ENCODE results near the gene ZBTB6. TPM values are rescaled to one million over a fixed set of nuclear protein-coding genes. Genes with fewer than 3 reads are reported as not detected.

The ZBTB6 gene
- total and polyA plus RNA-seq, 2 of the 4 experiments (the other 2 are of a cell fraction): 2.6 to 11.7 TPM

DNA sequence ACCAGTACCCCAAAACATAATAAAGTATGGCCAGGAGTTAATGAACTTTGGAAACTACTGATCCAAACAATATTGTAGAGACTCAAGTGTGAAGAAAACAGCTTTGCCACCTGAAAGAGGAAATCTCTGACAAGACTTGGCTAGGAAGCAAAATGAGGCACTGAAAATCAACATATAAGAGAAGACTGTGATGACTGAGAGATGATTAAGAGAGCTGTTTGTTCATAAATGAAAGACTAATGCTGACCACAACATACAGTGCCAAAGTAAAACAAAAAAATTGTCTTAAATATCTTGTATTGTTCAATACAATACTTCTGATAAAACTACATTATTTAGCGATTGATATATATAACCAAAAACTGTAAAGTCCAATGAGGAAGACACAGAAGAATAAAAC lies 15.2 kb downstream of the ZBTB6 start:
- no peak overlapping the region for H2BK5ac ChIP-seq (ENCODE audit: low read depth, low read length, poor library complexity, severe bottlenecking)
- BruUV-seq (replicated peaks): no TSS peak
- H3K4me3 ChIP-seq (ENCODE audit: insufficient read depth, low read depth, low read length): no peak overlapping the region
- TF ChIP-seq RCOR1 (IDR thresholded peaks at IDR 0.05; ENCODE audit: insufficient replicate concordance, low read length): no peak
- TF ChIP-seq CHD1 (IDR thresholded peaks at IDR 0.05; ENCODE audit: low read depth, low read length): no peak
- TF ChIP-seq BHLHE40 (IDR thresholded peaks at IDR 0.05; ENCODE audit: low read depth, low read length): no peak
- TF ChIP-seq MXI1 (IDR thresholded peaks at IDR 0.05; ENCODE audit: borderline replicate concordance, low read depth, low read length): no peak
- no peak for TF ChIP-seq RAD21 (IDR thresholded peaks at IDR 0.05; ENCODE audit: low read length)
- TF ChIP-seq MAFK (IDR thresholded peaks at IDR 0.05; ENCODE audit: low read depth, low read length): no peak
- no peak for TF ChIP-seq MAZ (IDR thresholded peaks at IDR 0.05; ENCODE audit: borderline replicate concordance, low read depth, low read length)
- no peak for TF ChIP-seq FOS (IDR thresholded peaks at IDR 0.05; ENCODE audit: low read depth, low read length)
- TF ChIP-seq POLR2A (IDR thresholded peaks at IDR 0.05; ENCODE audit: low read depth, low read length): no peak
- TF ChIP-seq, protein P1, sequence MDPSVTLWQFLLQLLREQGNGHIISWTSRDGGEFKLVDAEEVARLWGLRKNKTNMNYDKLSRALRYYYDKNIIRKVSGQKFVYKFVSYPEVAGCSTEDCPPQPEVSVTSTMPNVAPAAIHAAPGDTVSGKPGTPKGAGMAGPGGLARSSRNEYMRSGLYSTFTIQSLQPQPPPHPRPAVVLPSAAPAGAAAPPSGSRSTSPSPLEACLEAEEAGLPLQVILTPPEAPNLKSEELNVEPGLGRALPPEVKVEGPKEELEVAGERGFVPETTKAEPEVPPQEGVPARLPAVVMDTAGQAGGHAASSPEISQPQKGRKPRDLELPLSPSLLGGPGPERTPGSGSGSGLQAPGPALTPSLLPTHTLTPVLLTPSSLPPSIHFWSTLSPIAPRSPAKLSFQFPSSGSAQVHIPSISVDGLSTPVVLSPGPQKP (IDR thresholded peaks at IDR 0.05; ENCODE audit: borderline replicate concordance, low read depth, low read length): no peak
- no peak for TF ChIP-seq CEBPB (IDR thresholded peaks at IDR 0.05; ENCODE audit: low read depth, low read length)
- H3K4me2 ChIP-seq (ENCODE audit: low read depth, low read length): no peak overlapping the region
- POLR2A ChIA-PET (ENCODE audit: unreplicated experiment): no interaction called here
- H3K36me3 ChIP-seq (ENCODE audit: control insufficient read depth, insufficient read depth, low read length): peaks cover 19% of the 10 kb centered on the region
- no peak overlapping the region for H3K18ac ChIP-seq (ENCODE audit: low read depth, low read length)
- peaks cover 7 to 27% of the 10 kb centered on the region in 2 experiments for H3K79me1 ChIP-seq (ENCODE audit: low read depth in 1 of 2, low read length in 2 of 2)
- in situ Hi-C loops (cut with MboI; ENCODE audit: low sequenced_read_pairs) (no loop called here), intact Hi-C loops (cut with micrococcal nuclease) (loop anchor here (2.0 to 5.0 kb wide), 2 partner anchors 15 to 36 kb away; no protein-coding TSS in a partner anchor), dilution Hi-C loops (cut with HindIII; ENCODE audit: low sequenced_read_pairs, unreplicated experiment) (loop anchor here (25.0 kb wide), 1 partner anchor 89 kb away; no protein-coding TSS in a partner anchor)
- no peak overlapping the region for H3K9ac ChIP-seq (ENCODE audit: low read depth, low read length)
- ATAC-seq (ENCODE audit: low read depth) (no peak), DNase-seq (peak; percentile 46)
- H3K4ac ChIP-seq (ENCODE audit: low read depth, low read length): no peak overlapping the region
- H4K5ac ChIP-seq (ENCODE audit: low read depth, low read length): no peak overlapping the region
- H3K9me1 ChIP-seq (ENCODE audit: insufficient read depth, low read length): no peaks in the 10 kb centered on the region
- H3K14ac ChIP-seq (replicated peaks; ENCODE audit: low read depth, low read length): no peak overlapping the region
- H4K91ac ChIP-seq (ENCODE audit: insufficient read depth, low read depth, low read length): no peak overlapping the region
- H4K8ac ChIP-seq (ENCODE audit: low read depth in 2 of 2, low read length in 2 of 2): no peak overlapping the region
- H4K20me1 ChIP-seq (ENCODE audit: insufficient read depth, low read length): peaks cover 28% of the 10 kb centered on the region
- WGBS, 2 experiments (ENCODE audit: extremely low coverage in 2 of 2, insufficient read length in 1 of 2): no CpG with 5 or more reads among the region's 1 CpG
- CTCF ChIA-PET: interaction anchor here (0.9 kb wide), 1 partner anchor 327 kb away, joined by 6 read pairs; no protein-coding TSS in a partner anchor
- no peak overlapping the region for H2BK120ac ChIP-seq (ENCODE audit: low read depth, low read length)
- no peaks in the 10 kb centered on the region for H3K27me3 ChIP-seq (ENCODE audit: control insufficient read depth, insufficient read depth, low read length)
- H2BK20ac ChIP-seq (ENCODE audit: low read depth, low read length): no peak overlapping the region
- no peak overlapping the region for H3K56ac ChIP-seq (ENCODE audit: extremely low read depth, insufficient read depth, low read length)
- H2AFZ ChIP-seq (replicated peaks; ENCODE audit: low read length, poor library complexity): no peak overlapping the region
- no peak overlapping the region for H2AK9ac ChIP-seq (replicated peaks; ENCODE audit: low read depth, low read length, poor library complexity)
- no peak overlapping the region for H3K23ac ChIP-seq (ENCODE audit: low read depth, low read length)
- H3K4me1 ChIP-seq (ENCODE audit: control insufficient read depth, insufficient read depth, low read length): peaks cover 5% of the 10 kb centered on the region
- H2AK5ac ChIP-seq (ENCODE audit: low read depth, low read length): no peak overlapping the region
- no peak overlapping the region for H2BK15ac ChIP-seq (ENCODE audit: low read depth, low read length)
- no peaks in the 10 kb centered on the region for H3K9me3 ChIP-seq (ENCODE audit: control insufficient read depth, insufficient read depth, low read length)
- no peak overlapping the region for H3K27ac ChIP-seq (ENCODE audit: insufficient read depth, low read length)

All from IMR-90 (cell line).